Endothelial cell of umbilical vein (primary cell): Measurements from ENCODE around the gene P2RY6.

Source experiments
- POLR2A ChIP-seq: IDR thresholded peaks from 2 replicates; pipeline ENCODE4 v1.6.1; 2012; ENCODE audit warnings: low read depth, mild to moderate bottlenecking, control low read depth, low read length
- TF ChIP-seq, protein P1 (sequence below), 2 donors: IDR thresholded peaks; 1 replicate in 1 of 2; 2 replicates in 1 of 2; pipeline ENCODE4 v1.5.1; 2011; ENCODE audit warnings: low read length in 2 of 2, mild to moderate bottlenecking in 2 of 2, moderate library complexity in 2 of 2, control low read depth in 1 of 2, inconsistent platforms in 1 of 2, low read depth in 1 of 2; ENCODE audit not compliant: insufficient read depth in 1 of 2; ENCODE audit errors: extremely low read depth in 1 of 2

DNA sequence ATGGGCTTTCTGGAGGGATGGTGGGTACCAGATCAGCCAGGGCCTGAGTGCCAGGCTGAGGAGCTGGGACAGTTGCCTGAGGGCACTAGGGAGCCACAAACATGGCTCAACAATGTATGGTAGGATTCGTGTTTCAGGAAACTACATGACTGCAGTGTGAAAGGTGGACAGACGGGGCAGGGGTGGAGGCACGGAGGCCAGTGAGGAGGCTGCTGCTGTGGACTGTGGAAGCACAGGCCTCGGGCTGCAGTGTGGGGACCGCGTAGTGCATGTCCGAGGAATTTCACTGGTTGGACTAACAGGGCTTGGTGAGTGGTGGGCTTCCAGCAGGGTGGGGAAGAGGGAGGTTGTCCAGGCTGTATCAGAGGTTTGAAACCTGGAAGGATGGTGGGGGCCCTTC lies 46.3 kb upstream of the P2RY6 start:
- TF ChIP-seq, protein P1, sequence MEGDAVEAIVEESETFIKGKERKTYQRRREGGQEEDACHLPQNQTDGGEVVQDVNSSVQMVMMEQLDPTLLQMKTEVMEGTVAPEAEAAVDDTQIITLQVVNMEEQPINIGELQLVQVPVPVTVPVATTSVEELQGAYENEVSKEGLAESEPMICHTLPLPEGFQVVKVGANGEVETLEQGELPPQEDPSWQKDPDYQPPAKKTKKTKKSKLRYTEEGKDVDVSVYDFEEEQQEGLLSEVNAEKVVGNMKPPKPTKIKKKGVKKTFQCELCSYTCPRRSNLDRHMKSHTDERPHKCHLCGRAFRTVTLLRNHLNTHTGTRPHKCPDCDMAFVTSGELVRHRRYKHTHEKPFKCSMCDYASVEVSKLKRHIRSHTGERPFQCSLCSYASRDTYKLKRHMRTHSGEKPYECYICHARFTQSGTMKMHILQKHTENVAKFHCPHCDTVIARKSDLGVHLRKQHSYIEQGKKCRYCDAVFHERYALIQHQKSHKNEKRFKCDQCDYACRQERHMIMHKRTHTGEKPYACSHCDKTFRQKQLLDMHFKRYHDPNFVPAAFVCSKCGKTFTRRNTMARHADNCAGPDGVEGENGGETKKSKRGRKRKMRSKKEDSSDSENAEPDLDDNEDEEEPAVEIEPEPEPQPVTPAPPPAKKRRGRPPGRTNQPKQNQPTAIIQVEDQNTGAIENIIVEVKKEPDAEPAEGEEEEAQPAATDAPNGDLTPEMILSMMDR (IDR thresholded peaks at IDR 0.05; ENCODE audit: extremely low read depth in 1 of 2, insufficient read depth in 1 of 2, low read depth in 1 of 2, low read length in 2 of 2), result no peak
- no peak for TF ChIP-seq POLR2A
